ENCODE data around the gene PLVAP. TPM values are rescaled to one million over a fixed set of nuclear protein-coding genes. Genes with fewer than 3 reads are reported as not detected.
A peak's percentile ranks its signal among the peaks of the same experiment; 100 is the strongest.

The PLVAP gene
- total RNA-seq, 4 donors from 2014 or later: 37.4 to 155 (median 117) TPM

- H3K4me1 ChIP-seq: peaks cover 11 to 70% (median 62%) of the 10 kb centered on the region in 4 donors
- H3K36me3 ChIP-seq: peaks cover 0 to 32% (median 16%) of the 10 kb centered on the region in 4 donors
- peak overlapping the region in 2 of 4 donors; percentile 52 to 53 for H3K4me3 ChIP-seq
- intact Hi-C loops (cut with DNase I): no loop called here
- H3K9me3 ChIP-seq: no peaks in the 10 kb centered on the region
- DNase-seq (ENCODE audit: extremely low spot score): no peak
- 75% methylated on average over 41 of the region's 51 CpGs for WGBS
- TF ChIP-seq EP300 (IDR thresholded peaks at IDR 0.05) (no peak), POLR2A (IDR thresholded peaks at IDR 0.05; ENCODE audit: low read depth) (no peak), POLR2AphosphoS5 (IDR thresholded peaks at IDR 0.05) (no peak)
- TF ChIP-seq, protein P1, sequence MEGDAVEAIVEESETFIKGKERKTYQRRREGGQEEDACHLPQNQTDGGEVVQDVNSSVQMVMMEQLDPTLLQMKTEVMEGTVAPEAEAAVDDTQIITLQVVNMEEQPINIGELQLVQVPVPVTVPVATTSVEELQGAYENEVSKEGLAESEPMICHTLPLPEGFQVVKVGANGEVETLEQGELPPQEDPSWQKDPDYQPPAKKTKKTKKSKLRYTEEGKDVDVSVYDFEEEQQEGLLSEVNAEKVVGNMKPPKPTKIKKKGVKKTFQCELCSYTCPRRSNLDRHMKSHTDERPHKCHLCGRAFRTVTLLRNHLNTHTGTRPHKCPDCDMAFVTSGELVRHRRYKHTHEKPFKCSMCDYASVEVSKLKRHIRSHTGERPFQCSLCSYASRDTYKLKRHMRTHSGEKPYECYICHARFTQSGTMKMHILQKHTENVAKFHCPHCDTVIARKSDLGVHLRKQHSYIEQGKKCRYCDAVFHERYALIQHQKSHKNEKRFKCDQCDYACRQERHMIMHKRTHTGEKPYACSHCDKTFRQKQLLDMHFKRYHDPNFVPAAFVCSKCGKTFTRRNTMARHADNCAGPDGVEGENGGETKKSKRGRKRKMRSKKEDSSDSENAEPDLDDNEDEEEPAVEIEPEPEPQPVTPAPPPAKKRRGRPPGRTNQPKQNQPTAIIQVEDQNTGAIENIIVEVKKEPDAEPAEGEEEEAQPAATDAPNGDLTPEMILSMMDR (IDR thresholded peaks at IDR 0.05): no peak
- no peak overlapping the region for H3K27ac ChIP-seq (replicated peaks in 1 of 4)
- H3K27me3 ChIP-seq: peaks cover 0 to 43% (median 2%) of the 10 kb centered on the region in 4 donors
Observed at GRCh38 chr19:17329366-17330261, 47.5 kb downstream of the PLVAP start.

DNA sequence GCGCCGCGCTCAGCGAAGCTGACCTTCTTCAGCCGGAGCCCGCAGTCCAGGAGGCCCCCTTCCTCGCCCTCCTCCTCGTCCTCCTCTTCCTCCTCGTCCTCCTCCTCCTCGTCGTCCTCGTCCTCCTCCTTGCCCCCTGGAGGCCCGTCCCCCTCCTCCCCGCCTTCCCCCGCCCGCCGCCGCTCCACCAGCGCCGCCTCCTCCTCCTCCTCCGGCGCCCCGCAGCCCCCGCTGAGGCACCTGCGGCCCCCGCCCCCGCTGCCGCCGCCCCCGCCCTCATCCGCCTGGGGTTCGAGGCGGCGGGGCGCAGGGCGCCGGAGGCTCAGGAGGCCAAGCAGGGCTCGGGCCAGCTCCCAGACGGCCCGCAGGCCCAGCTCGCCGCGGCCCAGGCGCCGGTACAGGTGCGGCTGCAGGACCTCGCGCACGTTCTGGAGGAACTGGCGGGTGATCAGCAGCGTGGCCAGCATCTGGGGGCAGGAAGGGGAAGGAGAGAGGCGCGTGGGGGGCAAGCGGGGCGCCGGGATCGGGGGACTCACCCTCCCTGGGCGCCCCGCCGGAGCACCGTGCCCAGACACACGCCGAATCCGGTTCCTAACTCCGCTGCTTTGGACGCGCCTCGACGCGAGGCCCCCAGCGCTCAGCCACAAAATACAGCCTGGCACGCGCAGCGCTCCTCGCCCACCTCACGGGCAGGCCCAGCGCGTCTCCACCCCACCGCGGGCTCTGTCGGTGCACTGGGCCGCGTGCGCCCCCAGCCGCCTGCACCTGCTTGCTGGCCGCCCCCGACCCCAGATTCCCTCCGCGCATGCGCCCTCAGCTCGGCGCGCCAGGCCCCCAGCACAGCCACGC, 48.4 kb downstream of the PLVAP start:
- WGBS: 37% methylated on average over 30 of the region's 94 CpGs
- H3K9me3 ChIP-seq: no peaks in the 10 kb centered on the region
- intact Hi-C loops (cut with DNase I): no loop called here
- H3K4me1 ChIP-seq: peaks cover 9 to 70% (median 62%) of the 10 kb centered on the region in 4 donors
- no peak for DNase-seq (ENCODE audit: extremely low spot score)
- peaks cover 0 to 43% (median 2%) of the 10 kb centered on the region in 4 donors for H3K27me3 ChIP-seq
- peak overlapping the region; percentile 42 to 53 (median 52) for H3K4me3 ChIP-seq
- no peak for TF ChIP-seq POLR2AphosphoS5 (IDR thresholded peaks at IDR 0.05)
- TF ChIP-seq, protein P1 (IDR thresholded peaks at IDR 0.05): no peak
- TF ChIP-seq POLR2A (IDR thresholded peaks at IDR 0.05; ENCODE audit: low read depth): no peak
- TF ChIP-seq EP300 (IDR thresholded peaks at IDR 0.05): no peak
- peaks cover 0 to 35% (median 18%) of the 10 kb centered on the region in 4 donors for H3K36me3 ChIP-seq
- H3K27ac ChIP-seq (replicated peaks in 1 of 4): peak overlapping the region; percentile 41 to 61 (median 48)

GRCh38 chr19:17327654-17328516, 49.3 kb downstream of the PLVAP start:
- H3K4me1 ChIP-seq: peaks cover 6 to 69% (median 60%) of the 10 kb centered on the region in 4 donors
- H3K9me3 ChIP-seq: no peaks in the 10 kb centered on the region
- intact Hi-C loops (cut with DNase I): no loop called here
- H3K36me3 ChIP-seq: peaks cover 0 to 35% (median 18%) of the 10 kb centered on the region in 4 donors
- no peak for TF ChIP-seq EP300 (IDR thresholded peaks at IDR 0.05)
- TF ChIP-seq POLR2AphosphoS5 (IDR thresholded peaks at IDR 0.05): peak in 1 of 2 donors; percentile 7
- no peak for TF ChIP-seq POLR2A (IDR thresholded peaks at IDR 0.05; ENCODE audit: low read depth)
- TF ChIP-seq, protein P1 (IDR thresholded peaks at IDR 0.05): peak; percentile 32 to 49 (median 35)
- peak overlapping the region; percentile 42 to 53 (median 52) for H3K4me3 ChIP-seq
- 25% methylated on average over 35 of the region's 64 CpGs for WGBS
- DNase-seq (ENCODE audit: extremely low spot score): no peak
- peaks cover 0 to 41% (median 2%) of the 10 kb centered on the region in 4 donors for H3K27me3 ChIP-seq
- peak overlapping the region; percentile 41 to 61 (median 48) for H3K27ac ChIP-seq (replicated peaks in 1 of 4)

GRCh38 chr19:17327068-17327653, 50.0 kb downstream of the PLVAP start:
- Histone ChIP-seq H3K9me3 (no peaks in the 10 kb centered on the region), H3K4me3 (no peak overlapping the region), H3K27ac (replicated peaks in 1 of 4) (no peak overlapping the region), H3K36me3 (peaks cover 0 to 38% (median 19%) of the 10 kb centered on the region in 4 donors), H3K27me3 (peaks cover 0 to 34% (median 2%) of the 10 kb centered on the region in 4 donors), H3K4me1 (peaks cover 6 to 68% (median 59%) of the 10 kb centered on the region in 4 donors)
- no peak for DNase-seq (ENCODE audit: extremely low spot score)
- TF ChIP-seq EP300 (IDR thresholded peaks at IDR 0.05): no peak
- TF ChIP-seq, protein P1 (IDR thresholded peaks at IDR 0.05): no peak
- no peak for TF ChIP-seq POLR2AphosphoS5 (IDR thresholded peaks at IDR 0.05)
- no peak for TF ChIP-seq POLR2A (IDR thresholded peaks at IDR 0.05; ENCODE audit: low read depth)
- intact Hi-C loops (cut with DNase I): no loop called here
- 95% methylated on average over 3 of the region's 27 CpGs for WGBS
